AG04450 (cell line): ENCODE data around the gene C19orf12. TPM values are rescaled to one million over a fixed set of nuclear protein-coding genes. Genes with fewer than 3 reads are reported as not detected.

Experiments used
- CTCF ChIA-PET: fragments of 300-600, 350-600 bp; formaldehyde crosslinking; extraction: SDS; loops from one replicate; lab custom pipeline; 2022; ENCODE audit warnings: antibody characterized with exemption, inconsistent platforms; lab: Charles Lee
- POLR2A ChIA-PET: fragments of 350-600 bp; formaldehyde crosslinking; extraction: SDS; loops from one replicate; lab custom pipeline; 2021; ENCODE audit warnings: antibody characterized with exemption, inconsistent platforms; lab: Yijun Ruan, JAX
- DNase-seq: peaks from one replicate; pipeline ENCODE4 v3.0.0-alpha.2; 2011; ENCODE audit warnings: low read depth, low spot score
- H3K27ac ChIP-seq: one replicate; pipeline ENCODE4 v1.5.1; 2012; ENCODE audit warnings: low read depth, low read length, control low read depth
- H3K27me3 ChIP-seq: one replicate; pipeline ENCODE4 v1.6.0; 2012; ENCODE audit warnings: low read length; ENCODE audit not compliant: control insufficient read depth, insufficient read depth
- H3K4me3 ChIP-seq: 2 replicates; pipeline ENCODE4 v1.5.1; 2011; ENCODE audit warnings: mild to moderate bottlenecking, low read depth, low read length, control low read depth
- H3K9me3 ChIP-seq: 2 replicates; pipeline ENCODE4 v1.5.1; 2012; ENCODE audit warnings: low read length; ENCODE audit not compliant: control insufficient read depth, insufficient read depth
- polyA minus RNA-seq: library from RNA; depleted of rRNA, polyadenylated mRNA; stranded (reverse); fragments of >200 nt; gene quantifications from 2 replicates; pipeline ENCODE4 v1.2.3, GENCODE V29; 2011; rRNA and poly(A)+ RNA removed
- polyA plus RNA-seq: library from polyadenylated mRNA; depleted of rRNA; stranded (reverse); fragments of >200 nt; gene quantifications from 2 replicates; pipeline ENCODE4 v1.2.3, GENCODE V29; 2011; rRNA removed
- TF ChIP-seq, protein P1 (sequence below): IDR thresholded peaks from 2 replicates; pipeline ENCODE4 v1.5.1; 2011; ENCODE audit warnings: low read depth, low read length, control low read depth, inconsistent platforms

The C19orf12 gene
- polyA plus RNA-seq (27.1 and 27.9 TPM in 2 replicates), polyA minus RNA-seq (10.9 and 11.3 TPM in 2 replicates)

DNA sequence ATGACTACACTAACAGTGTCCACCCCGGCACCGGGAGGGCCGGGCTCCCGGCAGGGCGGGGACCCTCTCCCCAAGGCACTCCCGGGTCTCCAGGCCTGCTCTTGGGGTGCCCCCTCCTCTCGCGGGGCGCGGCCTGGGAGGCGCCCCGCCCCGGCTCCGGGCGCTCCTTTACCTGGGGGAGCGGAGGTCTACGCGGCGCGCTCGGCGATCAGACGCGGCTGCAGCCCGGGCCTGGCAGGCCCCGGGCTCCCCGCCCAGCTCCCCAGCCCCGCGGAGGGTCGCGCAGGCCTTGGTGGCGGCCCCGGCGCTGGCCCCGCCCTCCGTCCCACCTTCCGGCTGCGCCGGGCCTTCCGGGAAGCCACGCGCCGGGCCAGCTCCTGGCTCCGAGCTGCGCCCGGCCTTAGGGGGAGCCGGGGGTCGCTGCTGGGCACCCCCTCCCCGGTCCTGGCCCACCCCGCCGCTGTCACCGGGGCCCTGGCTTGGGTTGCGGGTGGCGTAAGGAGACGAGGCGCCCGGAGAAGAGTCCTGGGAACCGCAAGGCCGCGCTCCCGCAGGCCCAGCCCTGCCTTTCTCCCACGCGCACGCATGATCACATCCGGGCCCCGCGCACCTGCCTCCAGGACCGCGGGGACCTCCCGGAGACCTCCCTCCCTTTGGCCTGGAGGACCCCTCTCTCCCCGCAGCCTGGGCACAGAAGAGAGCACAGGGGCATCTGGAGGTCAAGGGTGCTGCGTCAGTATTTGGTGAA lies at the start of gene C19orf12:
Gene C19orf12, minus strand, starts transcription at position 309 of the 748 bp plus-strand sequence. CDS start 6,848 bp downstream, outside the sequence.
- POLR2A ChIA-PET: interaction anchor here (1.0 to 2.9 kb wide), 3 partner anchors 50 to 109 kb away, joined by 4 to 17 read pairs (median 4); partner anchors contain the start of genes PLEKHF1 and POP4
- CTCF ChIA-PET: interaction anchor here (1.5 to 9.4 kb wide), 7 partner anchors 12 to 103 kb away, joined by 5 to 550 read pairs (median 15); partner anchors contain the start of gene POP4
- peak within 1 kb of the TSS; percentile 52 for H3K27ac ChIP-seq
- no peaks in the 10 kb centered on the region; the same call in 1 of the 2 replicates for H3K9me3 ChIP-seq
- no peaks in the 10 kb centered on the region for H3K27me3 ChIP-seq
- H3K4me3 ChIP-seq: peak within 1 kb of the TSS; percentile 79
- TF ChIP-seq, protein P1, sequence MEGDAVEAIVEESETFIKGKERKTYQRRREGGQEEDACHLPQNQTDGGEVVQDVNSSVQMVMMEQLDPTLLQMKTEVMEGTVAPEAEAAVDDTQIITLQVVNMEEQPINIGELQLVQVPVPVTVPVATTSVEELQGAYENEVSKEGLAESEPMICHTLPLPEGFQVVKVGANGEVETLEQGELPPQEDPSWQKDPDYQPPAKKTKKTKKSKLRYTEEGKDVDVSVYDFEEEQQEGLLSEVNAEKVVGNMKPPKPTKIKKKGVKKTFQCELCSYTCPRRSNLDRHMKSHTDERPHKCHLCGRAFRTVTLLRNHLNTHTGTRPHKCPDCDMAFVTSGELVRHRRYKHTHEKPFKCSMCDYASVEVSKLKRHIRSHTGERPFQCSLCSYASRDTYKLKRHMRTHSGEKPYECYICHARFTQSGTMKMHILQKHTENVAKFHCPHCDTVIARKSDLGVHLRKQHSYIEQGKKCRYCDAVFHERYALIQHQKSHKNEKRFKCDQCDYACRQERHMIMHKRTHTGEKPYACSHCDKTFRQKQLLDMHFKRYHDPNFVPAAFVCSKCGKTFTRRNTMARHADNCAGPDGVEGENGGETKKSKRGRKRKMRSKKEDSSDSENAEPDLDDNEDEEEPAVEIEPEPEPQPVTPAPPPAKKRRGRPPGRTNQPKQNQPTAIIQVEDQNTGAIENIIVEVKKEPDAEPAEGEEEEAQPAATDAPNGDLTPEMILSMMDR: no peak
- no peak for DNase-seq

DNA sequence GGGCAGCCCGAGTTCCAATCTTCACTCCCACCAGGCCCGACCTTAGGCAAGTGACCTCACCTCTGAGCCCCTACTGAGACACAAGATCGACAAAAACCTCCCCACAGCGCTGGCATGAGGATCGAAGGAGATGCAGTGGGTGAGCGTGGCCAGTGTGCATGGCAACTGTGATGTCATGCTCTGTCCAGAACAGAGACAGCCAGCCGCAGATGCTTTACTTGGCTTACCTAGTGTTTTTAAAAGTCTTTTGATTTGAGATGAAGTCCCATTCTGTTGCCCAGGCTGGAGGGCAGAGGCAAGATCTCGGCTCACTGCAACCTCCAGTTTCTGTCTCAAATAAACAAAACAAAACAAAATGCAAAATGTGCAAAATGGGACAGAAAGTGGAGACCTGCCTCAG lies 49.3 kb upstream of the C19orf12 start:
- Histone ChIP-seq H3K9me3 (no peaks in the 10 kb centered on the region), H3K4me3 (no peak overlapping the region), H3K27me3 (peaks cover 4% of the 10 kb centered on the region), H3K27ac (no peak overlapping the region)
- POLR2A ChIA-PET: no interaction called here
- CTCF ChIA-PET: no interaction called here
- no peak for DNase-seq
- TF ChIP-seq, protein P1: no peak

DNA sequence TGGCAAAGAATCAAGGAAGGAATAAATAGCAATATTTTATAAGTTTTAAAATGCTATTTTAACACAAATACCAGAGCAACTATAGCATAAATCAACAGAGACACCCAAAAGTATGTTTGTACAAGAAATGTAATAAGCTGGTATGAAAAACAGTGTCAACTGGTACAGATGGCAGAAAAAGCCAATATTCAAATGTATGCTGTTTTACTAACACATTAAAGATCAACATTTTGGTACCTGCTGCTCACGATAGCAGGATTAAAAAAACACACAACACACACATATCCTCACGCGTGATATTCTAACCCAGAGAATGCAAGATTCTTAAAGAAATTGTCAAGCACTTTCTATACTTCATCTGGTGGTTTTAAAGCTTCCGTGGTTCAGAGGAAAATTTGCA lies 48.1 kb upstream of the C19orf12 start:
- POLR2A ChIA-PET: no interaction called here
- CTCF ChIA-PET: interaction anchor here (0.7 kb wide), 1 partner anchor 814 kb away, joined by 3 read pairs; no protein-coding TSS in a partner anchor

DNA sequence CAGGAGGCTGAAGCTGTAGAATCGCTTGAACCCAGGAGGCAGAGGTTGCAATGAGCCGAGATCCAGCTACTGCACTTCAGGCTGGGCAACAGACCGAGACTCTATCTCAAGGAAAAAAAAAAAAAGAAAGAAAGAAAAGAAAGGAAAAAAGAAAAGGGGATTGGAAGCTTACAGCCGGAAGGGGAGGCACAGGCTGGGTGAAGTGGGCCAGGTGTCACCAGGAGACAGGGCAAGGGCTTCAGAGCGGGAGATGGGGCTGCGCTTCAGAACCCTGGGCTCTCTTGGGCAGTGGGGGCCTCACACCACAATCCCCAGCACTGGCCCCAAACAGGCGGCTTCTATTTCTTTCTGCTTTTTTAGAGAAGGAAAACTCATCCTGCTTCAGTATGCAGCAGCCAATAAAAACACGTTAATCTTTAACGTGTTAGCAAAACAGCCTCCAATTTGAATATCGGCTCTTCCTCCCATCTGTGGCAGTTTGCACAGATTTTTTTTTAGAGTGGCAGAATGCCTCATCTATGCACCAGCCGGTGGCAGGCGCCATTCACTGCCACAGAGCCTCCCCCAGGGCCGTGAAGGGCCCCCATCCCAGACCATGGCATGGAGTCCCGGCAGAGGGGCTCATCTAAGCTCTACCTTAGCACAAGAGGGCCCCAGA lies 46.6 kb upstream of the C19orf12 start:
- ChIA-PET CTCF (interaction anchor here (0.6 to 4.5 kb wide), 6 partner anchors 84 to 1363 kb away, joined by 3 to 55 read pairs (median 5); no protein-coding TSS in a partner anchor), POLR2A (interaction anchor here (0.6 kb wide), 1 partner anchor 17 kb away, joined by 3 read pairs; no protein-coding TSS in a partner anchor)
- DNase-seq: no peak

More for the DNA sequence above, 48.1 kb upstream of the C19orf12 start:
- Histone ChIP-seq H3K27ac (no peak overlapping the region), H3K4me3 (no peak overlapping the region), H3K27me3 (peaks cover 4% of the 10 kb centered on the region), H3K9me3 (no peaks in the 10 kb centered on the region)
- DNase-seq: no peak
- TF ChIP-seq, protein P1: no peak

More for the DNA sequence above, 46.6 kb upstream of the C19orf12 start:
- Histone ChIP-seq H3K9me3 (no peaks in the 10 kb centered on the region), H3K27me3 (peaks cover 4% of the 10 kb centered on the region), H3K4me3 (no peak overlapping the region), H3K27ac (no peak overlapping the region)
- TF ChIP-seq, protein P1: no peak
